GM13977 (cell line): ENCODE data around the gene COX7B.
"Not testable (repeated sequence)": the region's sequence is repeated elsewhere in the genome, so short reads cannot be mapped to it uniquely, and the experiment has no call there.

Source experiments
- DNase-seq: peaks from one replicate; pipeline ENCODE4 v3.0.0; 2012; ENCODE audit warnings: low spot score
- in situ Hi-C: fragments of 300-500 bp; cut with MboI; formaldehyde crosslinking; loops from one replicate; pipeline ENCODE4 v1.12.0; 2022; ENCODE audit warnings: low sequenced_read_pairs, low pct_unique_long_range_greater_than_20kb, mixed read lengths, inconsistent platforms; ENCODE audit not compliant: unreplicated experiment
- TF ChIP-seq, protein P1 (sequence below): IDR thresholded peaks from 2 replicates; pipeline ENCODE4 v1.5.1; 2012; ENCODE audit warnings: mild to moderate bottlenecking, control low read depth; ENCODE audit not compliant: insufficient read depth; ENCODE audit errors: extremely low read depth, missing control alignments

COX7B gene

DNA sequence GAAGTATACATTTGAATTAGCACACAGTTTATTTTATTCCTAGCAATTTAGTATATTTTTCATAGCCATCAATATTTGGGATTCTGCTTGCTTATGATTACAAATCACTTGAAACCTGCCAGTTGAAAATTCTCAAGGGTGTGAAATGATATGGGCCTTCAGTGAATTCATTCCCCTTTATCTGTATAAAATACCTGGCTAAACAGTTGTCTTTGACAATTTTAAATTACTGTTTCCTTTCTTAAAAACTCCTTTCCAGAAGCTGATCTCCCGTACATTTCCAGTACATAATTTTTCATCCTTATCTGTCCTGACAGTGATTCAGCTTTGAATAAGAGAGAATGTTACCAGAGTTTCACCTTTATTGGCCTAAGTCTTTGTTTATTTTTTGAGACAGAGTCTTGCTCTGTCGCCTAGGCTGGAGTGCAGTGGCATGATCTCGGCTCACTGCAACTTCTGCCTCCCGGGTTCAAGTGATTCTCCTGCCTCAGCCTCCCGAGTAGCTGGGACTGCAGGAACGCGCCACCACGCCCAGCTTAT, 25.1 kb downstream of the COX7B start:
- DNase-seq = no peak
- in situ Hi-C loops = no loop called here
- TF ChIP-seq, protein P1, sequence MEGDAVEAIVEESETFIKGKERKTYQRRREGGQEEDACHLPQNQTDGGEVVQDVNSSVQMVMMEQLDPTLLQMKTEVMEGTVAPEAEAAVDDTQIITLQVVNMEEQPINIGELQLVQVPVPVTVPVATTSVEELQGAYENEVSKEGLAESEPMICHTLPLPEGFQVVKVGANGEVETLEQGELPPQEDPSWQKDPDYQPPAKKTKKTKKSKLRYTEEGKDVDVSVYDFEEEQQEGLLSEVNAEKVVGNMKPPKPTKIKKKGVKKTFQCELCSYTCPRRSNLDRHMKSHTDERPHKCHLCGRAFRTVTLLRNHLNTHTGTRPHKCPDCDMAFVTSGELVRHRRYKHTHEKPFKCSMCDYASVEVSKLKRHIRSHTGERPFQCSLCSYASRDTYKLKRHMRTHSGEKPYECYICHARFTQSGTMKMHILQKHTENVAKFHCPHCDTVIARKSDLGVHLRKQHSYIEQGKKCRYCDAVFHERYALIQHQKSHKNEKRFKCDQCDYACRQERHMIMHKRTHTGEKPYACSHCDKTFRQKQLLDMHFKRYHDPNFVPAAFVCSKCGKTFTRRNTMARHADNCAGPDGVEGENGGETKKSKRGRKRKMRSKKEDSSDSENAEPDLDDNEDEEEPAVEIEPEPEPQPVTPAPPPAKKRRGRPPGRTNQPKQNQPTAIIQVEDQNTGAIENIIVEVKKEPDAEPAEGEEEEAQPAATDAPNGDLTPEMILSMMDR = no peak

DNA sequence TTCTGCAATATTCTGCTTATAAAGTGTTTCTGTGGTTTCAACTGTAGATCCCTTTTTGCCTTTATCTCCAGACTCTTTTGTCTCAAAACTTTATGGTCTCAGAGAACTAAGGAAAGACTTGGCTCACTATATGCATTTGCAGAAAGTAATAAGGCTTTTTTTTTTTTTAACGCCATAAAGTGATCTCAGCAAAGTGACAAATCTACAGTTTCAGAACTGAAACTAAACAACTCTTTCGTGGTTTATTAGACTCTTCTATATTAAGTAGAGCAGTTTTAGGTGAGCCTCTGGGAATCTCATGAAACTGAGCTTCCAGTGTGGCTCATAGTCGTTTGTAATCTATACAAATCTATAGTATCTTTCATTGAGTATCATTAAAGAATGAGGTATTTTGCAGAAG, 26.5 kb downstream of the COX7B start:
- in situ Hi-C loops = no loop called here
- TF ChIP-seq, protein P1 = no peak
- DNase-seq = no peak

DNA sequence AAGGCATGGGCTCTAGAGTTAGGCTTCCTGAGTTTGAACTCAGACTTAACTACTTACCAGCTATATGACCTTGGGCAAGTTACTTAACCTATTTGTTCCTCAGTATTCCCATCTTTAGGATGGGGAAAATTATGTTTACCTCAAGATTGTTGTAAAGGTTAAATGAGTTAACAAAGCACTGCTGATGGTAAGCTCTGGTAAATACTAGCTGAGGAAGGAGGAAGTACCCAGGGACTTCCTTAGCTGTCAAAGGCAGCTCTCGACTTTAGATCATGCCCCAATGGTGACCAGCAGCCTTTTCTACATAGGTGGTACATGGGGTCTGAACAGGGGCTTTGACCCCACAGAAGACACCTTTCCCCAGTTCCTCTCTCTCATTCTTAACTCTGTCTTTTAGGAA, 31.3 kb downstream of the COX7B start:
- TF ChIP-seq, protein P1 = no peak
- DNase-seq = no peak
- in situ Hi-C loops = no loop called here

DNA sequence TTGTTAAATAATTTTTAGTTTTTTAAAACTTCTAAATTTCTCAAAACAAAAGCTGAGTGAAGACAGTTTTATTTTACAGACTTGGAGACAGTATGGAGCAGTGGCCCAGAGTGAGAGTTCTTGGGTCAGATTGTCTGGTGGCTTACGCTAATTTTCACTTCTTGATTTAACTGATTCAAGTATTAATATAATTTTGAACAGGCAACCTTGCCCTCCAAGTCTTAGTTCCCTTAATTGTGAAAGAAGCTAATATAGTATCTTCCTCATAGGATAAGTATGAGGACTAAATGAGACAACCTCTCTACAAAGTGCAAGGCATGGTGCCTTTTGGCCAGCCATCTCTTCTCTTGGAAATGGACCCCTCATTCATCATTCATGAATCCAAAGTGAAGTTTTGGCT, 36.6 kb downstream of the COX7B start:
- in situ Hi-C loops = no loop called here
- no peak for DNase-seq
- TF ChIP-seq, protein P1 = no peak

DNA sequence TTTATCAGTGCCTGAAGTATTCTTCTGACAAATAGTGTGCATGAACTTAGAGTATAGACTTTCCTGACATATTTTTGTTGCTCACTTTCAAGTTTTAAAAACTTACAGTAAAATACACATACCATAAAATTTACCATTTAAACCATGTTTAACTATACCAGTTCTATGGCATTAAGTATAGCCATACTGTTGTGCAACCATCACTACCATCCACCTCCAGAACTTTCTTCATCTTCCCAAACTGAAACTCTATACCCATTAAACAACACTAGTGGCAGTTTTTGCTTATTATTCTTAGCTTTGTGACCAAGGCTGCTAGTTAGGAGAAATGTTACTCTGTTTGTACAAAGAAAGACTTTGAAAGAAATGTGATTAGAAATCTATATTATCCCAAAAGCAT, 37.0 kb downstream of the COX7B start:
- TF ChIP-seq, protein P1 = no peak
- in situ Hi-C loops = no loop called here
- no peak for DNase-seq

DNA sequence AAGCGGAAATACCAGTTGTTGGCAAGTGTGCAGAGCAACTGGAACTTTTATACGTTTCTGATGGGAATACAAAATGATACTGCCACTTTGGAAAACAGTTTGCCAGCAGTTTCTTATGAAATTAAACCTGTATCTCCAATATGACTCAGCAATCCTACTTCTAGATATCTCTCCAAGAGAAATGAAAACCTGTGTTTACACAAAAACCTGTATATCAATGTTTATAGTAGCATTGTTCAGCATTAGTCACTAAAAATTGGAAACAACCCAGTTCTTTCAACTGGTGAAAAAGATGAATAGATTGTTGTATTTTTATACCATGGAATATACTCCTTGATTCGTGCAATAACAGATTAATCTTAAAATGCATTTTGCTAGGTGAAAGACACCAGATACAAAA, 38.0 kb downstream of the COX7B start:
- in situ Hi-C loops = no loop called here
- TF ChIP-seq, protein P1 = no peak
- DNase-seq = no peak

DNA sequence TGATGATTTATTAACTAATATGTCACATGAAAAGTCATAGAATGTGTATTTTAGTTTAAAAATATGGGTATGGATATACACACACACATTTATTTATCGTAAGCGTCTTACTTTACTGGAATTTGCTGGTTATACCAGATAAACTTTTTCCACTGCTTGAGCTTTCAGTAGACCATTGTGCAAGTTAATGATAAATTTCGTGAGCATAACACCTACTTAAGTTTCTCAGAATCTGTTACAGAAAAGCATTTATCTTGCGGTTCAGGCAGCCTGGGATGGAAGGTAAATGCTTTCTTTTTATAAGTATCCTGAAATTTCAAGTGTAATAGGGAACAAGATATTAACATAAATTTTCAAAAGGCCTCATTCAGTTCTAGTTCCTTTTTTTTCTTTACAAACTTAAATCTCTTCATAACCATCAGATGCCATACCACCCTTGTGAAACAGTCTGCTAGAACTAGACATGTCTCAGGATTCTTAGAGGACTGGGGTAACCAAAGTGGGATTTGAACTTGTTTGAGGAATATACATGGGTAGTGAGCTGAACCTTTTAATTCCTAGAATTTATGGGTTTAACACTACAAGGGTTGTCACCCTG, 38.9 kb downstream of the COX7B start:
- in situ Hi-C loops = no loop called here
- TF ChIP-seq, protein P1 = no peak
- DNase-seq = no peak

DNA sequence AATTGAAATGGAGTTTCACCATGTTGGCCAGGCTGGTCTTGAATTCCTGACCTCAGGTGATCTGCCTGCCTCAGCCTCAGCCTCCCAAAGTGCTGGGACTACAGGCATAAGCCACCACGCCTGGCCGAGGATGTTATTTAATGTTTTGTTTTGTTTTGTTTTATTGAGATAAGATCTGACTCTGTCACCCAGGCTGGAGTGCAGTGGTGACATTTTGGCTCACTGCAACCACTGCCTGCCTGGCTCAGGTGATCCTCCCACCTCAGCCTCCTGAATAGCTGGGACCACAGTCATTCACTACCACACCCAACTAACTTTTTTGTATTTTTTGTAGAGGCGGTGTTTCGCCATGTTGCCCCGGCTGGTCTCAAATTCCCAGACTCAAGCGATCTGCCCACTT, 45.8 kb downstream of the COX7B start:
- DNase-seq, in situ Hi-C loops: not testable (repeated sequence)
